K562 (cell line): ENCODE measurements around the gene NAIF1. TPM values are rescaled to one million over a fixed set of nuclear protein-coding genes. Genes with fewer than 3 reads are reported as not detected.

Source experiments
- ATAC-seq: fragments of 200-7000 bp; cut with Tn5 transposase; 3 replicates; pipeline ENCODE4 v1.9.1; 2020; ENCODE audit warnings: moderate library complexity
- BruUV-seq: library from RNA; stranded (reverse); fragments of 400-500 nt; replicated peaks from 2 replicates; lab custom pipeline; 2021; lab: Mats Ljungman, UMichigan
- CTCF ChIA-PET: fragments of 300-600 bp; formaldehyde crosslinking; extraction: SDS; loops from one replicate; lab custom pipeline; 2021; ENCODE audit warnings: low intra/inter-chr PET ratio; lab: Yijun Ruan, JAX
- POLR2A ChIA-PET: fragments of 300-600, 350-650 bp; sonication (Branson Sonifier 250); formaldehyde crosslinking; extraction: SDS; loops from one replicate; lab custom pipeline; 2021; ENCODE audit warnings: antibody characterized with exemption, inconsistent platforms; lab: Yijun Ruan, JAX
- DNase-seq, 4 experiments: peaks; one replicate each; pipeline versions ENCODE4 v3.0.0 to v3.0.0-alpha.2; 2011 to 2018; ENCODE audit warnings: low spot score in 3 of 4, mixed read lengths in 3 of 4; ENCODE audit errors: extremely low read depth in 1 of 4
- FAIRE-seq: peaks from 2 replicates; lab custom pipeline; 2011; peaks lifted over from hg19 to GRCh38; lab: Jason Lieb, UNC
- H2AFZ ChIP-seq: 2 replicates; pipeline ENCODE4 v1.6.0; 2011; ENCODE audit warnings: low read depth, low read length, control low read depth, inconsistent platforms
- H3K27ac ChIP-seq: fragments of 200-600 bp; 3 replicates; pipeline ENCODE4 v1.8.0; 2011; ENCODE audit warnings: low read depth, mild to moderate bottlenecking, control low read depth, inconsistent platforms, low read length, moderate library complexity, mixed read lengths; ENCODE audit errors: extremely low read depth
- H3K27me3 ChIP-seq, 2 experiments: fragments of 300-600 bp in 1 of 2; 2 replicates in 1 of 2; 3 replicates in 1 of 2; pipeline versions ENCODE4 v1.6.0 to v1.8.0; 2011; ENCODE audit warnings: inconsistent platforms in 2 of 2, low read length in 2 of 2, mild to moderate bottlenecking in 1 of 2, mixed read lengths in 1 of 2, moderate library complexity in 1 of 2; ENCODE audit not compliant: control insufficient read depth in 2 of 2, insufficient read depth in 2 of 2
- H3K36me3 ChIP-seq: fragments of 300-600 bp; 3 replicates; pipeline ENCODE4 v1.8.0; 2011; ENCODE audit warnings: mild to moderate bottlenecking, low read length, inconsistent platforms; ENCODE audit not compliant: control insufficient read depth, insufficient read depth
- H3K4me1 ChIP-seq, 2 experiments: fragments of 200-600 bp in 1 of 2; replicated peaks in 1 of 2; 2 replicates in 1 of 2; 3 replicates in 1 of 2; pipeline versions ENCODE4 v1.5.1 to v1.8.0; 2011; ENCODE audit warnings: inconsistent platforms in 2 of 2, low read length in 2 of 2, mild to moderate bottlenecking in 1 of 2, mixed read lengths in 1 of 2, moderate library complexity in 1 of 2; ENCODE audit not compliant: control insufficient read depth in 2 of 2, insufficient read depth in 2 of 2
- H3K4me2 ChIP-seq: 2 replicates; pipeline ENCODE4 v1.6.1; 2011; ENCODE audit warnings: low read length, control low read depth, inconsistent platforms, mixed read lengths; ENCODE audit not compliant: insufficient read depth
- H3K4me3 ChIP-seq: fragments of 200-600 bp; sonication (generic), shearing (Covaris generic); 2 replicates; pipeline ENCODE4 v1.5.1; 2016; ENCODE audit warnings: control low read depth, inconsistent platforms
- H3K79me2 ChIP-seq: fragments of 200-600 bp; 3 replicates; pipeline ENCODE4 v1.8.0; 2011; ENCODE audit warnings: low read length, inconsistent platforms; ENCODE audit not compliant: control insufficient read depth, insufficient read depth
- H3K9ac ChIP-seq, 2 experiments: 2 replicates each; pipeline versions ENCODE4 v1.6.0 to v1.6.1; 2011; ENCODE audit warnings: low read depth in 2 of 2, low read length in 2 of 2, control low read depth in 1 of 2, inconsistent platforms in 1 of 2, mild to moderate bottlenecking in 1 of 2, mixed read lengths in 1 of 2; ENCODE audit not compliant: insufficient read depth in 1 of 2
- H3K9me1 ChIP-seq: one replicate; pipeline ENCODE4 v1.6.0; 2011; ENCODE audit warnings: inconsistent platforms, mild to moderate bottlenecking, low read length, moderate library complexity; ENCODE audit not compliant: control insufficient read depth, insufficient read depth
- H3K9me3 ChIP-seq: replicated peaks from 2 replicates; pipeline ENCODE4 v1.5.1; 2011; ENCODE audit warnings: low read depth, low read length, inconsistent platforms; ENCODE audit not compliant: control insufficient read depth, insufficient read depth
- H4K20me1 ChIP-seq: replicated peaks from 2 replicates; pipeline ENCODE4 v1.6.1; 2011; ENCODE audit warnings: low read length, inconsistent platforms, mixed read lengths; ENCODE audit not compliant: control insufficient read depth, insufficient read depth
- ASH1L ChIP-seq: fragments of 450-650 bp; IDR thresholded peaks from 2 replicates; pipeline ENCODE4 v1.6.1; 2018; ENCODE audit warnings: borderline replicate concordance, mild to moderate bottlenecking, low read depth; ENCODE audit not compliant: partially characterized antibody
- CCNT2 ChIP-seq: IDR thresholded peaks from 2 replicates; pipeline ENCODE4 v1.6.1; 2011; ENCODE audit warnings: borderline replicate concordance, low read depth, mild to moderate bottlenecking, moderate library complexity, mixed read lengths, low read length; ENCODE audit not compliant: insufficient read length; ENCODE audit errors: extremely low read depth
- CHD4 ChIP-seq: fragments of 200-600 bp; sonication (generic); IDR thresholded peaks from 3 replicates; pipeline ENCODE4 v1.6.1; 2012; ENCODE audit warnings: low read depth, mild to moderate bottlenecking, mixed read lengths, low read length, inconsistent platforms; ENCODE audit not compliant: insufficient read depth, insufficient replicate concordance, poor library complexity, severe bottlenecking
- CREB3L1 ChIP-seq: fragments of 450-650 bp; IDR thresholded peaks from 2 replicates; pipeline ENCODE4 v1.6.1; 2014; ENCODE audit warnings: low read depth, mild to moderate bottlenecking, moderate library complexity, borderline replicate concordance
- CREM ChIP-seq: IDR thresholded peaks from 2 replicates; pipeline ENCODE4 v1.6.1; 2014; ENCODE audit warnings: antibody characterized with exemption, low read depth
- NCOA4 ChIP-seq: fragments of 450-650 bp; IDR thresholded peaks from 2 replicates; pipeline ENCODE4 v1.6.1; 2018; ENCODE audit warnings: mild to moderate bottlenecking; ENCODE audit not compliant: partially characterized antibody
- NONO ChIP-seq, 2 experiments: fragments of 200-400 bp in 1 of 2; fragments of 450-650 bp in 1 of 2; formaldehyde crosslinking in 1 of 2; IDR thresholded peaks; 2 replicates each; pipeline ENCODE4 v1.6.1; 2017; ENCODE audit warnings: low read depth in 2 of 2, mild to moderate bottlenecking in 2 of 2, moderate library complexity in 2 of 2, low read length in 1 of 2
- SMARCE1 ChIP-seq: fragments of 450-650 bp; IDR thresholded peaks from 2 replicates; pipeline ENCODE4 v1.7.1; 2016; ENCODE audit warnings: mild to moderate bottlenecking
- THRA ChIP-seq: fragments of 450-650 bp; IDR thresholded peaks from 2 replicates; pipeline ENCODE4 v1.6.1; 2017; ENCODE audit warnings: mild to moderate bottlenecking, moderate library complexity
- ZBTB7A ChIP-seq: IDR thresholded peaks from 2 replicates; pipeline ENCODE4 v1.6.1; 2011; ENCODE audit warnings: low read depth, mild to moderate bottlenecking, low read length, moderate library complexity, borderline replicate concordance; ENCODE audit not compliant: control insufficient read depth
- ZEB2 ChIP-seq: fragments of 450-650 bp; IDR thresholded peaks from 2 replicates; pipeline ENCODE4 v1.6.1; 2016
- WGBS: fragments of 100-300 bp; shearing (Covaris generic); methylation state at CpG from one replicate; pipeline ENCODE4 v1.1.6; 2016; ENCODE audit warnings: low coverage, mixed read lengths; ENCODE audit not compliant: insufficient coverage; ENCODE audit errors: missing lambda C conversion rate; 5-methylcytosine and 5-hydroxymethylcytosine counted together
- in situ Hi-C: fragments of 300-500 bp; cut with MboI; formaldehyde crosslinking; loops from 4 replicates; pipeline ENCODE4 v1.15.0; 2018; ENCODE audit warnings: inconsistent platforms, mixed read lengths
- intact Hi-C: fragments of 100-400 bp; cut with micrococcal nuclease; formaldehyde crosslinking; loops from 2 replicates; pipeline ENCODE4 v1.14.2; 2022
- polyA plus RNA-seq, 8 experiments: library from polyadenylated mRNA; depleted of rRNA in 4 of 8; stranded (reverse) in 5 of 8; unstranded in 3 of 8; fragments of >200 nt; fragmentation: Nextera tagmentation in 2 of 8; fragmentation: Illumina TruSeq in 1 of 8; extraction: Ambion mirVana in 2 of 8; extraction: Trizol in 1 of 8; gene quantifications; 2 replicates each; pipeline versions ENCODE4 v1.2.1 to v1.2.3, GENCODE V29; 2011 to 2014; ENCODE audit warnings: inconsistent platforms in 1 of 8, missing spikeins in 1 of 8
- total RNA-seq, 7 experiments: library from RNA; depleted of rRNA in 6 of 7; stranded (reverse); fragments of >200 nt in 6 of 7; fragmentation: Illumina TruSeq in 2 of 7; extraction: Trizol in 2 of 7; gene quantifications; 2 replicates each; pipeline versions ENCODE4 v1.2.1 to v1.2.3, GENCODE V29; 2011 to 2021; ENCODE audit warnings: low replicate concordance in 1 of 7
- TF ChIP-seq, protein P1 (sequence below): fragments of 450-650 bp; IDR thresholded peaks from 2 replicates; pipeline ENCODE4 v1.6.1; 2016; ENCODE audit warnings: low read depth, mild to moderate bottlenecking, moderate library complexity
- TF ChIP-seq, protein P2 (sequence below), 3 experiments: fragments of 200-800 bp in 1 of 3; sonication (Bioruptor generic) in 1 of 3; sonication (generic) in 1 of 3; formaldehyde crosslinking in 1 of 3; IDR thresholded peaks; 2 replicates each; pipeline versions ENCODE4 v1.6.1 to v1.8.0; 2016 to 2022; ENCODE audit warnings: mild to moderate bottlenecking in 2 of 3, missing compliant biosample characterization in 2 of 3, missing genetic modification characterization in 2 of 3, missing genetic modification reagents in 1 of 3
- TF ChIP-seq, protein P3 (sequence below): fragments of 450-650 bp; formaldehyde crosslinking; IDR thresholded peaks from 2 replicates; pipeline ENCODE4 v1.4.0; 2022; ENCODE audit warnings: missing genetic modification characterization

The NAIF1 gene
- total and polyA plus RNA-seq, 9 of the 15 experiments (the other 6 are each of a cell fraction or from before 2014, with no cell fraction given): 4.8 to 26.6 (median 17.2) TPM

- no peak for FAIRE-seq
- Histone ChIP-seq H3K4me1 (peaks cover 80 to 88% of the 10 kb centered on the region in 2 experiments), H3K9me1 (no peaks in the 10 kb centered on the region), H3K79me2 (peaks cover 92% of the 10 kb centered on the region), H3K9me3 (no peaks in the 10 kb centered on the region), H3K4me2 (peak overlapping the region; percentile 78), H3K27ac (peak overlapping the region; percentile 89), H3K9ac (peak overlapping the region; percentile 68 to 80; a peak in 3 of 4 replicates), H3K36me3 (peaks cover 72% of the 10 kb centered on the region; the same call in 2 of the 3 replicates), H4K20me1 (0 out of 2 replicates have a peak, but pooled peaks cover 10% of the 10 kb centered on the region), H2AFZ (no peak overlapping the region), H3K4me3 (no peak overlapping the region; the same call in 1 of the 2 replicates), H3K27me3 (no peaks in the 10 kb centered on the region)
- intact Hi-C loops: loop anchor here (1.0 to 2.0 kb wide), 2 partner anchors 16 to 28 kb away; partner anchors contain the start of gene NAIF1
- in situ Hi-C loops: no loop called here
- no peak for ATAC-seq
- BruUV-seq: no TSS peak
- POLR2A ChIA-PET: interaction anchor here (0.6 to 5.6 kb wide), 9 partner anchors 10 to 165 kb away, joined by 3 to 82 read pairs (median 6); partner anchors contain the start of genes NAIF1 and SLC25A25
- WGBS: 48% methylated on average over 11 of the region's 11 CpGs
- no peak for DNase-seq
- CTCF ChIA-PET: no interaction called here
- no peak for TF ChIP-seq ZEB2
- TF ChIP-seq CCNT2: no peak
- TF ChIP-seq CREM: no peak
- TF ChIP-seq, protein P1, sequence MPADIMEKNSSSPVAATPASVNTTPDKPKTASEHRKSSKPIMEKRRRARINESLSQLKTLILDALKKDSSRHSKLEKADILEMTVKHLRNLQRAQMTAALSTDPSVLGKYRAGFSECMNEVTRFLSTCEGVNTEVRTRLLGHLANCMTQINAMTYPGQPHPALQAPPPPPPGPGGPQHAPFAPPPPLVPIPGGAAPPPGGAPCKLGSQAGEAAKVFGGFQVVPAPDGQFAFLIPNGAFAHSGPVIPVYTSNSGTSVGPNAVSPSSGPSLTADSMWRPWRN: no peak
- TF ChIP-seq CREB3L1: no peak
- TF ChIP-seq ZBTB7A: no peak
- TF ChIP-seq, protein P2, sequence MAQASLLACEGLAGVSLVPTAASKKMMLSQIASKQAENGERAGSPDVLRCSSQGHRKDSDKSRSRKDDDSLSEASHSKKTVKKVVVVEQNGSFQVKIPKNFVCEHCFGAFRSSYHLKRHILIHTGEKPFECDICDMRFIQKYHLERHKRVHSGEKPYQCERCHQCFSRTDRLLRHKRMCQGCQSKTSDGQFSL (CRISPR knock-in tag; IDR thresholded peaks at IDR 0.05): no peak
- TF ChIP-seq, protein P2 (tag; IDR thresholded peaks at IDR 0.05): 0 out of 4 replicates have a peak, but pooled peaks of 1 of the 2 experiments have one; percentile 25
- TF ChIP-seq CHD4: no peak
- TF ChIP-seq ASH1L: no peak
- TF ChIP-seq NCOA4: no peak
- TF ChIP-seq, protein P3, sequence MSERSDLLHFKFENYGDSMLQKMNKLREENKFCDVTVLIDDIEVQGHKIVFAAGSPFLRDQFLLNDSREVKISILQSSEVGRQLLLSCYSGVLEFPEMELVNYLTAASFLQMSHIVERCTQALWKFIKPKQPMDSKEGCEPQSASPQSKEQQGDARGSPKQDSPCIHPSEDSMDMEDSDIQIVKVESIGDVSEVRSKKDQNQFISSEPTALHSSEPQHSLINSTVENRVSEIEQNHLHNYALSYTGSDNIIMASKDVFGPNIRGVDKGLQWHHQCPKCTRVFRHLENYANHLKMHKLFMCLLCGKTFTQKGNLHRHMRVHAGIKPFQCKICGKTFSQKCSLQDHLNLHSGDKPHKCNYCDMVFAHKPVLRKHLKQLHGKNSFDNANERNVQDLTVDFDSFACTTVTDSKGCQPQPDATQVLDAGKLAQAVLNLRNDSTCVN: no peak
- no peak for TF ChIP-seq SMARCE1
- no peak for TF ChIP-seq THRA
- no peak for TF ChIP-seq NONO (IDR thresholded peaks at IDR 0.05; ENCODE audit: low read depth in 2 of 2, low read length in 1 of 2)
Observed at GRCh38 chr9:128094950-128095544, 27.9 kb upstream of the NAIF1 start.
